BE2C (cell line): Measurements from ENCODE around the gene KCNJ5.

Source experiments
- DNase-seq: peaks from one replicate; pipeline ENCODE4 v3.0.0-alpha.2; 2020
- H3K27me3 ChIP-seq: fragments of 250-450 bp; sonication (Bioruptor Pico); 2 replicates; pipeline ENCODE4 v1.5.1; 2020; ENCODE audit warnings: mild to moderate bottlenecking
- H3K36me3 ChIP-seq: fragments of 250-450 bp; sonication (Bioruptor Pico); 2 replicates; pipeline ENCODE4 v1.5.1; 2020; ENCODE audit warnings: mild to moderate bottlenecking
- H3K4me1 ChIP-seq: fragments of 250-450 bp; sonication (Bioruptor Pico); 2 replicates; pipeline ENCODE4 v1.5.1; 2020
- H3K4me3 ChIP-seq: 2 replicates; pipeline ENCODE4 v1.5.1; 2011; ENCODE audit warnings: low read depth, low read length
- H3K9me3 ChIP-seq: fragments of 250-450 bp; sonication (Bioruptor Pico); 2 replicates; pipeline ENCODE4 v1.5.1; 2020
- CTCF ChIP-seq: IDR thresholded peaks from 2 replicates; pipeline ENCODE4 v1.5.1; 2012; ENCODE audit warnings: mild to moderate bottlenecking, low read depth, low read length

The KCNJ5 gene

GRCh38 chr11:128911239-128911638 lies 20.1 kb downstream of the KCNJ5 start:
- DNase-seq: no peak
- H3K36me3 ChIP-seq: no peaks in the 10 kb centered on the region
- H3K4me1 ChIP-seq: peaks cover 4% of the 10 kb centered on the region; the same call in 1 of the 2 replicates
- no peak for TF ChIP-seq CTCF
- no peaks in the 10 kb centered on the region for H3K9me3 ChIP-seq
- H3K27me3 ChIP-seq: no peaks in the 10 kb centered on the region; the same call in 1 of the 2 replicates
- no peak overlapping the region for H3K4me3 ChIP-seq

DNA sequence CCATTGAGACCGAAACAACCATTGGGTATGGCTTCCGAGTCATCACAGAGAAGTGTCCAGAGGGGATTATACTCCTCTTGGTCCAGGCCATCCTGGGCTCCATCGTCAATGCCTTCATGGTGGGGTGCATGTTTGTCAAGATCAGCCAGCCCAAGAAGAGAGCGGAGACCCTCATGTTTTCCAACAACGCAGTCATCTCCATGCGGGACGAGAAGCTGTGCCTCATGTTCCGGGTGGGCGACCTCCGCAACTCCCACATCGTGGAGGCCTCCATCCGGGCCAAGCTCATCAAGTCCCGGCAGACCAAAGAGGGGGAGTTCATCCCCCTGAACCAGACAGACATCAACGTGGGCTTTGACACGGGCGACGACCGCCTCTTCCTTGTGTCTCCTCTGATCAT lies 20.5 kb downstream of the KCNJ5 start:
- Histone ChIP-seq H3K9me3 (no peaks in the 10 kb centered on the region), H3K4me1 (peaks cover 4% of the 10 kb centered on the region; the same call in 1 of the 2 replicates), H3K27me3 (no peaks in the 10 kb centered on the region; the same call in 1 of the 2 replicates), H3K36me3 (no peaks in the 10 kb centered on the region), H3K4me3 (no peak overlapping the region)
- DNase-seq: no peak
- TF ChIP-seq CTCF: no peak

DNA sequence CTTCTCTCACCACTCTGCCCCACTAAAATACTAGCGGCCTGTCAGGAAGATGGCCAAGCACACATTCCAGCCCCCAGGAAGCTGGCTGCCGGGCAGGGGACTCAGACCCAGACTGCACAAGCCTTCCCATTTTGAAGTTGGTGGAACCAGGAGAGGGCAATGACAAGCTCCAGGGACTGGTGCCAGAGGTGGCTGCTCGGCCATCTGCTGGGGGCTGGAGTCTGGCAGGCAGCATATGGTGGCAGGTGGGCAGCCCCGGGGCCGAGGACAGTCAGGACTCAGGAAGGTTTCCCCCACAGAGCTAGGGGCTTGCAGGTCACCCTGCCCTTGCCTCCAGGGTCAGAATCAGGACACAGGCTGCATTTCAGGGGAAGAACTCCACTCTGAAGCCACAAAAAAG lies 22.6 kb downstream of the KCNJ5 start:
- Histone ChIP-seq H3K36me3 (no peaks in the 10 kb centered on the region), H3K27me3 (no peaks in the 10 kb centered on the region), H3K4me1 (no peaks in the 10 kb centered on the region; the same call in 1 of the 2 replicates), H3K9me3 (no peaks in the 10 kb centered on the region), H3K4me3 (no peak overlapping the region)
- no peak for DNase-seq
- no peak for TF ChIP-seq CTCF

- Histone ChIP-seq H3K4me1 (no peaks in the 10 kb centered on the region), H3K4me3 (no peak overlapping the region), H3K36me3 (no peaks in the 10 kb centered on the region), H3K9me3 (no peaks in the 10 kb centered on the region), H3K27me3 (no peaks in the 10 kb centered on the region)
- TF ChIP-seq CTCF: no peak
- no peak for DNase-seq
These were observed 23.3 kb downstream of the KCNJ5 start for GRCh38 chr11:128914216-128915148.

GRCh38 chr11:128915149-128915521 lies 24.0 kb downstream of the KCNJ5 start:
- Histone ChIP-seq H3K9me3 (no peaks in the 10 kb centered on the region), H3K4me3 (no peak overlapping the region), H3K4me1 (no peaks in the 10 kb centered on the region), H3K36me3 (no peaks in the 10 kb centered on the region), H3K27me3 (no peaks in the 10 kb centered on the region)
- no peak for DNase-seq
- no peak for TF ChIP-seq CTCF

GRCh38 chr11:128916037-128916572 lies 24.9 kb downstream of the KCNJ5 start:
- Histone ChIP-seq H3K9me3 (no peaks in the 10 kb centered on the region), H3K4me3 (no peak overlapping the region), H3K36me3 (no peaks in the 10 kb centered on the region), H3K4me1 (no peaks in the 10 kb centered on the region), H3K27me3 (no peaks in the 10 kb centered on the region)
- no peak for DNase-seq
- TF ChIP-seq CTCF: no peak
